OCI-LY7 (cell line): ENCODE results near the gene GATA5. TPM values are rescaled to one million over a fixed set of nuclear protein-coding genes. Genes with fewer than 3 reads are reported as not detected.

Experiments used
- BruUV-seq: library from RNA; stranded (reverse); fragments of 400-500 nt; replicated peaks from 2 replicates; lab custom pipeline; 2021; lab: Mats Ljungman, UMichigan
- CTCF ChIA-PET: fragments of 300-600 bp; sonication (Branson Sonifier 250); formaldehyde crosslinking; loops from one replicate; lab custom pipeline; 2022; ENCODE audit warnings: antibody characterized with exemption; ENCODE audit not compliant: unreplicated experiment; lab: Charles Lee
- POLR2A ChIA-PET: fragments of 300-600 bp; sonication (Branson Sonifier 250); formaldehyde crosslinking; loops from one replicate; lab custom pipeline; 2022; ENCODE audit warnings: antibody characterized with exemption; lab: Charles Lee
- DNase-seq: peaks from one replicate; pipeline ENCODE4 v3.0.0-alpha.2; 2015; ENCODE audit warnings: low spot score
- H2AFZ ChIP-seq: fragments of 200-600 bp; sonication (generic), shearing (Covaris generic); 2 replicates; pipeline ENCODE4 v1.6.1; 2014; ENCODE audit warnings: mild to moderate bottlenecking, antibody characterized with exemption, low read length, moderate library complexity
- H3K27ac ChIP-seq: fragments of 200-600 bp; sonication (generic); 2 replicates; pipeline ENCODE4 v1.5.1; 2014; ENCODE audit warnings: mixed run types, low read depth, mild to moderate bottlenecking, moderate library complexity, low read length, inconsistent platforms; ENCODE audit not compliant: poor library complexity, severe bottlenecking
- H3K36me3 ChIP-seq: fragments of 200-600 bp; sonication (generic); 2 replicates; pipeline ENCODE4 v1.6.1; 2014; ENCODE audit warnings: mild to moderate bottlenecking, antibody characterized with exemption, low read length, moderate library complexity, mixed read lengths; ENCODE audit not compliant: insufficient read depth
- H3K4me1 ChIP-seq: fragments of 200-600 bp; sonication (generic); 2 replicates; pipeline ENCODE4 v1.5.1; 2014; ENCODE audit warnings: mild to moderate bottlenecking, low read length; ENCODE audit not compliant: insufficient read depth, poor library complexity, severe bottlenecking
- H3K4me2 ChIP-seq: fragments of 200-600 bp; sonication (generic); 2 replicates; pipeline ENCODE4 v1.6.1; 2014; ENCODE audit warnings: mild to moderate bottlenecking, low read length
- H3K4me3 ChIP-seq: fragments of 200-600 bp; sonication (generic); 2 replicates; pipeline ENCODE4 v1.5.1; 2014; ENCODE audit warnings: mild to moderate bottlenecking, low read depth, low read length; ENCODE audit not compliant: poor library complexity, severe bottlenecking
- H3K79me2 ChIP-seq: fragments of 200-600 bp; sonication (generic); 2 replicates; pipeline ENCODE4 v1.6.1; 2016; ENCODE audit warnings: low read depth, mild to moderate bottlenecking, low read length, moderate library complexity, mixed read lengths; ENCODE audit not compliant: insufficient read depth
- H3K9me2 ChIP-seq: fragments of 200-600 bp; sonication (generic); 2 replicates; pipeline ENCODE4 v1.6.1; 2016; ENCODE audit warnings: mild to moderate bottlenecking, low read length, mixed read lengths; ENCODE audit not compliant: insufficient read depth
- H3K9me3 ChIP-seq: fragments of 200-600 bp; sonication (generic); 2 replicates; pipeline ENCODE4 v1.6.1; 2014; ENCODE audit warnings: mild to moderate bottlenecking, mixed run types, low read length, mixed read lengths
- H4K20me1 ChIP-seq: fragments of 200-600 bp; sonication (generic); 2 replicates; pipeline ENCODE4 v1.6.1; 2014; ENCODE audit warnings: mild to moderate bottlenecking, antibody characterized with exemption, low read length, moderate library complexity, mixed read lengths; ENCODE audit not compliant: insufficient read depth
- EZH2phosphoT487 ChIP-seq: fragments of 200-600 bp; sonication (generic); IDR thresholded peaks from 2 replicates; pipeline ENCODE4 v1.6.1; 2018; ENCODE audit warnings: low read depth, borderline replicate concordance, mild to moderate bottlenecking, mixed run types, antibody characterized with exemption, low read length, moderate library complexity, mixed read lengths
- intact Hi-C: fragments of 100-400 bp; cut with micrococcal nuclease; formaldehyde crosslinking; loops from one replicate; pipeline ENCODE4 v1.10.0; 2022; ENCODE audit not compliant: unreplicated experiment
- total RNA-seq, 2 experiments: library from RNA; depleted of rRNA in 1 of 2; stranded (reverse); fragments of >200 nt in 1 of 2; shearing (Covaris generic) in 1 of 2; gene quantifications; 2 replicates each; pipeline ENCODE4 v1.2.3, GENCODE V29; 2014 to 2022
- TF ChIP-seq, protein P1 (sequence below): fragments of 200-600 bp; sonication (generic); conservative IDR thresholded peaks from 2 replicates; pipeline ENCODE4 v1.5.1; 2014; ENCODE audit warnings: mild to moderate bottlenecking, antibody characterized with exemption, low read length, moderate library complexity, mixed read lengths

Gene GATA5
- total RNA-seq, 2 experiments from 2014 or later: not detected

DNA sequence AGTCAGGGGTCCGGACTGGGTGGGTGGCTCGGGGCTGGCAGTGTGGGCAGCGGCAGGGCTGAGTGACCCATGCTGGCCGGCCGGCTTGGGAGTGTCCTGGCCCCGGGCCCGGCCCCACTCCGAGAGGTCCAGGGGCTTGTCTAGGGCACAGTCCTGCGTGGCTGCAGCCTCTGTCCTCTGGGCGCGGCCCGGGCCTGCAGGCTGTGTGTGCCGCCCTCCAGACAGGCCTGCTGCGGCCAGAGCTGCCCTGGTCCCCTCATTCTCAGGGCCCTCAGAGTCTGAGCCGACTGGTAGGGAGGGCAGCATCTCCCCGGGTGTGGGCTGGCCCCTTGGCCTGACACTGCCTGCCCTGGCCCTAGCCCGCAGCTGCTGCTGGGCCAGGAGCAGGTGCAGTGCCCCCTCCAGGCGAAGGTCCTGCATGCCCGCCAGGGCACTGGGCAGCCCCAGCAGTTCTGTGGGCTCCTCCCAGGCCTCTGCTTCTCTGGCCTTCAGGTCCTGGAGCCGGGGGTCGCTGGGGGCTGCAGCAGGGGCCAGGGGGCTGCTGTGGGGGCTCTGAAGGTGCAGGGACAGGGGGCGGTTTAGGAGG, 61.8 kb downstream of the GATA5 start:
- ChIA-PET CTCF (no interaction called here), POLR2A (no interaction called here)
- Histone ChIP-seq H3K4me3 (no peak overlapping the region), H3K27ac (no peak overlapping the region), H3K4me2 (no peak overlapping the region), H3K79me2 (no peaks in the 10 kb centered on the region), H3K9me3 (no peaks in the 10 kb centered on the region), H3K4me1 (peaks cover 18% of the 10 kb centered on the region), H4K20me1 (no peaks in the 10 kb centered on the region), H3K9me2 (no peaks in the 10 kb centered on the region), H2AFZ (no peak overlapping the region), H3K36me3 (no peaks in the 10 kb centered on the region)
- intact Hi-C loops: no loop called here
- no peak for DNase-seq
- TF ChIP-seq, protein P1, sequence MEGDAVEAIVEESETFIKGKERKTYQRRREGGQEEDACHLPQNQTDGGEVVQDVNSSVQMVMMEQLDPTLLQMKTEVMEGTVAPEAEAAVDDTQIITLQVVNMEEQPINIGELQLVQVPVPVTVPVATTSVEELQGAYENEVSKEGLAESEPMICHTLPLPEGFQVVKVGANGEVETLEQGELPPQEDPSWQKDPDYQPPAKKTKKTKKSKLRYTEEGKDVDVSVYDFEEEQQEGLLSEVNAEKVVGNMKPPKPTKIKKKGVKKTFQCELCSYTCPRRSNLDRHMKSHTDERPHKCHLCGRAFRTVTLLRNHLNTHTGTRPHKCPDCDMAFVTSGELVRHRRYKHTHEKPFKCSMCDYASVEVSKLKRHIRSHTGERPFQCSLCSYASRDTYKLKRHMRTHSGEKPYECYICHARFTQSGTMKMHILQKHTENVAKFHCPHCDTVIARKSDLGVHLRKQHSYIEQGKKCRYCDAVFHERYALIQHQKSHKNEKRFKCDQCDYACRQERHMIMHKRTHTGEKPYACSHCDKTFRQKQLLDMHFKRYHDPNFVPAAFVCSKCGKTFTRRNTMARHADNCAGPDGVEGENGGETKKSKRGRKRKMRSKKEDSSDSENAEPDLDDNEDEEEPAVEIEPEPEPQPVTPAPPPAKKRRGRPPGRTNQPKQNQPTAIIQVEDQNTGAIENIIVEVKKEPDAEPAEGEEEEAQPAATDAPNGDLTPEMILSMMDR: no peak
- no peak for TF ChIP-seq EZH2phosphoT487
- BruUV-seq: no TSS peak

Other genes with a start within 250 kb of the GATA5 start
- gene OSBPL2, start 237.5 kb downstream of the GATA5 start, total RNA-seq (2014; rRNA removed; shearing (Covaris generic)): 17.2 and 20.7 TPM in 2 replicates
- gene OSBPL2, start 237.5 kb downstream of the GATA5 start, total RNA-seq (2022): 40.0 and 44.8 TPM in 2 replicates
- gene ADRM1, start 173.0 kb downstream of the GATA5 start, total RNA-seq (2014; rRNA removed; shearing (Covaris generic)): 123 and 128 TPM in 2 replicates
- 70.7 and 87.0 TPM in 2 replicates for gene ADRM1, start 173.0 kb downstream of the GATA5 start, total RNA-seq (2022)
- gene LAMA5, start 108.7 kb downstream of the GATA5 start, total RNA-seq (2014; rRNA removed; shearing (Covaris generic)): 53.3 and 59.3 TPM in 2 replicates
- 144 and 162 TPM in 2 replicates for gene LAMA5, start 108.7 kb downstream of the GATA5 start, total RNA-seq (2022)
- gene RPS21, start 88.9 kb downstream of the GATA5 start, total RNA-seq (2014; rRNA removed; shearing (Covaris generic)): 2,092 and 3,376 TPM in 2 replicates
- gene RPS21, start 88.9 kb downstream of the GATA5 start, total RNA-seq (2022): 2,373 and 2,571 TPM in 2 replicates
- 11.1 and 14.8 TPM in 2 replicates for gene CABLES2, start 68.7 kb downstream of the GATA5 start, total RNA-seq (2014; rRNA removed; shearing (Covaris generic))
- gene CABLES2, start 68.7 kb downstream of the GATA5 start, total RNA-seq (2022): 22.5 and 23.3 TPM in 2 replicates
- not detected in 2 replicates for gene RBBP8NL, start 48.5 kb downstream of the GATA5 start, total RNA-seq (2014; rRNA removed; shearing (Covaris generic))
- gene RBBP8NL, start 48.5 kb downstream of the GATA5 start, total RNA-seq (2022): not detected in 2 replicates
- 34.4 and 52.4 TPM in 2 replicates for gene SLCO4A1, start 166.5 kb upstream of the GATA5 start, total RNA-seq (2014; rRNA removed; shearing (Covaris generic))
- 30.4 and 34.3 TPM in 2 replicates for gene SLCO4A1, start 166.5 kb upstream of the GATA5 start, total RNA-seq (2022)
- not detected in 2 replicates for gene NTSR1, start 232.8 kb upstream of the GATA5 start, total RNA-seq (2014; rRNA removed; shearing (Covaris generic))
- not detected in 2 replicates for gene NTSR1, start 232.8 kb upstream of the GATA5 start, total RNA-seq (2022)